ENCODE data around the gene ERC1.

GRCh38 chr12:1019283-1019682, 28.3 kb downstream of the ERC1 start:
- TF ChIP-seq CTCF (tag by site-specific recombination; IDR thresholded peaks at IDR 0.05) = no peak
- TF ChIP-seq TCF7L2 (IDR thresholded peaks at IDR 0.05; ENCODE audit: borderline replicate concordance, low read depth, low read length) = no peak
- no peak for TF ChIP-seq ZNF112 (tag by site-specific recombination; IDR thresholded peaks at IDR 0.05)
- no peak for TF ChIP-seq REST (tag by site-specific recombination; IDR thresholded peaks at IDR 0.05)
- TF ChIP-seq ZNF292 (tag by site-specific recombination; IDR thresholded peaks at IDR 0.05; ENCODE audit: borderline replicate concordance, low read depth) = no peak
- no peak for TF ChIP-seq ZNF580 (tag by site-specific recombination; IDR thresholded peaks at IDR 0.05)
- TF ChIP-seq ZNF19 (tag by site-specific recombination; IDR thresholded peaks at IDR 0.05; ENCODE audit: low read depth) = no peak
